GM18868 (cell line): ENCODE results near the gene BIRC3.

Experiments used
- ATAC-seq: cut with Tn5 transposase; IDR thresholded peaks from one replicate; pipeline ENCODE4 v1.9.1; 2021; ENCODE audit warnings: mild to moderate bottlenecking, moderate library complexity; ENCODE audit not compliant: unreplicated experiment

The BIRC3 gene

GRCh38 chr11:102317099-102317767 is at the start of gene BIRC3:
Gene BIRC3 (plus strand): TSS chr11:102317484. CDS start chr11:102324510, 7,026 bp downstream.
- ATAC-seq = peak; percentile 82

GRCh38 chr11:102267609-102268008 is 49.7 kb upstream of the BIRC3 start:
- no peak for ATAC-seq

- ATAC-seq = peak; percentile 96
Observed at GRCh38 chr11:102268083-102268984, 49.0 kb upstream of the BIRC3 start.

- ATAC-seq = no peak
Observed at GRCh38 chr11:102268985-102269470, 48.3 kb upstream of the BIRC3 start.

- ATAC-seq = no peak
Observed at GRCh38 chr11:102269927-102270326, 47.4 kb upstream of the BIRC3 start.

- no peak for ATAC-seq
Observed at GRCh38 chr11:102272047-102272824, 45.0 kb upstream of the BIRC3 start.

- no peak for ATAC-seq
Observed at GRCh38 chr11:102274628-102275027, 42.7 kb upstream of the BIRC3 start.

GRCh38 chr11:102276362-102276761 is 40.9 kb upstream of the BIRC3 start:
- no peak for ATAC-seq

- no peak for ATAC-seq
Observed at GRCh38 chr11:102276783-102277182, 40.5 kb upstream of the BIRC3 start.

- ATAC-seq = peak; percentile 94
Observed at GRCh38 chr11:102279641-102280170, 37.6 kb upstream of the BIRC3 start.

GRCh38 chr11:102280245-102280833 is 36.9 kb upstream of the BIRC3 start:
- no peak for ATAC-seq

GRCh38 chr11:102283116-102283485 is 34.2 kb upstream of the BIRC3 start:
- no peak for ATAC-seq

- no peak for ATAC-seq
Observed at GRCh38 chr11:102284008-102284407, 33.3 kb upstream of the BIRC3 start.

- no peak for ATAC-seq
Observed at GRCh38 chr11:102286292-102286691, 31.0 kb upstream of the BIRC3 start.

- ATAC-seq = peak; percentile 83
Observed at GRCh38 chr11:102287964-102288724, 29.1 kb upstream of the BIRC3 start.

- no peak for ATAC-seq
Observed at GRCh38 chr11:102288725-102289083, 28.6 kb upstream of the BIRC3 start.

GRCh38 chr11:102289592-102289991 is 27.7 kb upstream of the BIRC3 start:
- no peak for ATAC-seq

- ATAC-seq = no peak
Observed at GRCh38 chr11:102291831-102292230, 25.5 kb upstream of the BIRC3 start.

- no peak for ATAC-seq
Observed at GRCh38 chr11:102292933-102293332, 24.4 kb upstream of the BIRC3 start.
